ENCODE measurements around the gene SOX8.

GRCh38 chr16:947255-947921 lies 34.2 kb upstream of the SOX8 start:
- TF ChIP-seq CTCF (conservative IDR thresholded peaks at IDR 0.05; ENCODE audit: low read depth in 2 of 2) (no peak), STAT1 (IDR thresholded peaks at IDR 0.05; ENCODE audit: unreplicated experiment) (no peak), EZH2 (IDR thresholded peaks at IDR 0.05; ENCODE audit: low read depth, unreplicated experiment) (no peak), POLR2AphosphoS5 (IDR thresholded peaks at IDR 0.05; ENCODE audit: low read depth) (no peak)
